ENCODE measurements around the gene KRTAP12-2. TPM values are rescaled to one million over a fixed set of nuclear protein-coding genes. Genes with fewer than 3 reads are reported as not detected.

The KRTAP12-2 gene
- total RNA-seq, 1 experiment from 2014 or later: not detected

DNA sequence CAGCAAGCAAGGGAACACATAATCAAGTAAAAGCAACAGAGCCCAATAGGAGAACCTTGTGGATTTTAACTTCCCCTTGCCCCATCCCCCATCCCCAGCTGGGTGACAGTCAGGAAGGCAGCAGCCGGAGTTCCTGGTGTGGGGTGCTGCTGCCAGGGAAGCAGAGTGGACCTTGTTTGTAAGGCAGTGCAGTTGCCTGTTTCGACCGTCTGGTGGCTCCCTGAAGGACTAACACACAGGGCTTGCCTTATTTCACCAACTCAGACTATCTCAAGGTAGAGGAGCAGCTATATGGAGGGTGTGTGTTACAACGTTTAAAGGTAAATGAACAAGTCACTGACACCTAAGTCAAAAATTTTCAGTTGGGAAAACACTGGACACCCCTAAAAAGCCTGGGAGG lies 48.2 kb downstream of the KRTAP12-2 start:
- H3K4me1 Mint-ChIP-seq (ENCODE audit: low read depth, unreplicated experiment): no peaks in the 10 kb centered on the region
- TF ChIP-seq, protein P1, sequence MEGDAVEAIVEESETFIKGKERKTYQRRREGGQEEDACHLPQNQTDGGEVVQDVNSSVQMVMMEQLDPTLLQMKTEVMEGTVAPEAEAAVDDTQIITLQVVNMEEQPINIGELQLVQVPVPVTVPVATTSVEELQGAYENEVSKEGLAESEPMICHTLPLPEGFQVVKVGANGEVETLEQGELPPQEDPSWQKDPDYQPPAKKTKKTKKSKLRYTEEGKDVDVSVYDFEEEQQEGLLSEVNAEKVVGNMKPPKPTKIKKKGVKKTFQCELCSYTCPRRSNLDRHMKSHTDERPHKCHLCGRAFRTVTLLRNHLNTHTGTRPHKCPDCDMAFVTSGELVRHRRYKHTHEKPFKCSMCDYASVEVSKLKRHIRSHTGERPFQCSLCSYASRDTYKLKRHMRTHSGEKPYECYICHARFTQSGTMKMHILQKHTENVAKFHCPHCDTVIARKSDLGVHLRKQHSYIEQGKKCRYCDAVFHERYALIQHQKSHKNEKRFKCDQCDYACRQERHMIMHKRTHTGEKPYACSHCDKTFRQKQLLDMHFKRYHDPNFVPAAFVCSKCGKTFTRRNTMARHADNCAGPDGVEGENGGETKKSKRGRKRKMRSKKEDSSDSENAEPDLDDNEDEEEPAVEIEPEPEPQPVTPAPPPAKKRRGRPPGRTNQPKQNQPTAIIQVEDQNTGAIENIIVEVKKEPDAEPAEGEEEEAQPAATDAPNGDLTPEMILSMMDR (IDR thresholded peaks at IDR 0.05; ENCODE audit: unreplicated experiment): no peak
- no TSS peak for BruUV-seq (replicated peaks)
- H3K27ac Mint-ChIP-seq (ENCODE audit: unreplicated experiment): no peak overlapping the region
- peaks cover 55% of the 10 kb centered on the region for H3K27me3 Mint-ChIP-seq (ENCODE audit: unreplicated experiment)
- H3K36me3 Mint-ChIP-seq (ENCODE audit: insufficient read depth, unreplicated experiment): peaks cover 5% of the 10 kb centered on the region
- H3K4me3 Mint-ChIP-seq (ENCODE audit: low read depth, unreplicated experiment): no peak overlapping the region
- CTCF ChIA-PET: no interaction called here
- intact Hi-C loops (cut with micrococcal nuclease; ENCODE audit: unreplicated experiment): no loop called here
- no peak for DNase-seq
- H3K9me3 Mint-ChIP-seq (ENCODE audit: low read depth, unreplicated experiment): peaks cover 15% of the 10 kb centered on the region

DNA sequence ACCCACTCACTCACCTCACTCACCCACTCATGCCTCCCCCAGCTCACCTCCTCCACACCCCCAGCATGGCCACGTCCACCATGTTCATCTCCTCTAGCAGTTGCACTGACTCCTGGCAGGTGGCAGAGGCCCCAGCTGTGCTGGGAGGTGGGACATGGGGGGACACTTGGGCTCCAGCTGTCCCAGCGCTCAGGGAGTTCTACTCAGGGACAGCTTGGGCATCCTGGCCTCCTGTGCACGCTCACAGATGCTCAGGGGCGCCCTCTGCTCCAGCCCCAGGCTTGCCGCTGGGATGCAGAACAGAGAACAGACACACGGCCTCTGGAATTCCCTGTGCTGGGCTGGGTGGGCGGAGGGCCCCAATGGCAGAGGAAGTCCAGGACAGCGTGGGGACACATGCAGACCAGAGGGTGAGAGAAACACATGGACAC lies 49.6 kb downstream of the KRTAP12-2 start:
- Mint-ChIP-seq H3K4me1 (ENCODE audit: low read depth, unreplicated experiment) (no peaks in the 10 kb centered on the region), H3K27me3 (ENCODE audit: unreplicated experiment) (peaks cover 61% of the 10 kb centered on the region), H3K4me3 (ENCODE audit: low read depth, unreplicated experiment) (no peak overlapping the region), H3K36me3 (ENCODE audit: insufficient read depth, unreplicated experiment) (peaks cover 5% of the 10 kb centered on the region), H3K27ac (ENCODE audit: unreplicated experiment) (no peak overlapping the region), H3K9me3 (ENCODE audit: low read depth, unreplicated experiment) (peaks cover 10% of the 10 kb centered on the region)
- no TSS peak for BruUV-seq (replicated peaks)
- intact Hi-C loops (cut with micrococcal nuclease; ENCODE audit: unreplicated experiment): no loop called here
- CTCF ChIA-PET: no interaction called here
- DNase-seq: no peak
- TF ChIP-seq, protein P1 (IDR thresholded peaks at IDR 0.05; ENCODE audit: unreplicated experiment): no peak

DNA sequence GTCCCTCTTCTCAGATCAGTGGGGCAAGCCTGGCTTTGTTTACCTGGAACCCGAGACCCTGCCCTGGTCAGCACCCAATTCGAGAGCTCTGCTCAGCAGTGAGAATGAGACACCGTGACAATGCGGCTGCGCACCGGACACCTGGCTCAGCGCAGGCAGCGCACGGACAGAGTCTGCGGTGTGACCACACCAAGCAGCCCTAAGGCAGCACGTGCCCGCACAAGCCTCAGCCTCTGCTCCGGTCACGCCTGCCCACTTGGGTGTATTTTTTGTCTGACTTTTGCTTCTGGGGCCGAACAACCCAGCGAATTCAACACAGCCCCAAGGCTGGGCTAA lies 50.2 kb downstream of the KRTAP12-2 start:
- TF ChIP-seq, protein P1 (IDR thresholded peaks at IDR 0.05; ENCODE audit: unreplicated experiment): no peak
- H3K4me1 Mint-ChIP-seq (ENCODE audit: low read depth, unreplicated experiment): no peaks in the 10 kb centered on the region
- H3K27ac Mint-ChIP-seq (ENCODE audit: unreplicated experiment): no peak overlapping the region
- H3K27me3 Mint-ChIP-seq (ENCODE audit: unreplicated experiment): peaks cover 62% of the 10 kb centered on the region
- no TSS peak for BruUV-seq (replicated peaks)
- no peak for DNase-seq
- CTCF ChIA-PET: interaction anchor here (0.5 kb wide), 1 partner anchor 522 kb away, joined by 3 read pairs; no protein-coding TSS in a partner anchor
- peaks cover 5% of the 10 kb centered on the region for H3K36me3 Mint-ChIP-seq (ENCODE audit: insufficient read depth, unreplicated experiment)
- H3K4me3 Mint-ChIP-seq (ENCODE audit: low read depth, unreplicated experiment): no peak overlapping the region
- H3K9me3 Mint-ChIP-seq (ENCODE audit: low read depth, unreplicated experiment): peaks cover 11% of the 10 kb centered on the region
- intact Hi-C loops (cut with micrococcal nuclease; ENCODE audit: unreplicated experiment): no loop called here

Other genes with a start within 250 kb of the KRTAP12-2 start
- 0.40 and 0.61 TPM in 2 replicates for gene LRRC3, start 211.4 kb downstream of the KRTAP12-2 start, total RNA-seq (2022)
- not detected in 2 replicates for gene KRTAP10-1, start 126.7 kb downstream of the KRTAP12-2 start, total RNA-seq (2022)
- not detected in 2 replicates for gene KRTAP10-2, start 115.4 kb downstream of the KRTAP12-2 start, total RNA-seq (2022)
- not detected in 2 replicates for gene KRTAP10-3, start 108.1 kb downstream of the KRTAP12-2 start, total RNA-seq (2022)
- gene KRTAP10-4, start 93.2 kb downstream of the KRTAP12-2 start, total RNA-seq (2022): not detected in 2 replicates
- gene KRTAP10-5, start 86.3 kb downstream of the KRTAP12-2 start, total RNA-seq (2022): not detected in 2 replicates
- gene KRTAP10-6, start 74.4 kb downstream of the KRTAP12-2 start, total RNA-seq (2022): not detected in 2 replicates
- not detected in 2 replicates for gene KRTAP10-7, start 66.3 kb downstream of the KRTAP12-2 start, total RNA-seq (2022)
- not detected in 2 replicates for gene KRTAP10-8, start 54.8 kb downstream of the KRTAP12-2 start, total RNA-seq (2022)
- gene KRTAP10-9, start 39.8 kb downstream of the KRTAP12-2 start, total RNA-seq (2022): not detected in 2 replicates
- gene KRTAP10-10, start 29.6 kb downstream of the KRTAP12-2 start, total RNA-seq (2022): not detected in 2 replicates
- not detected in 2 replicates for gene KRTAP10-11, start 20.5 kb downstream of the KRTAP12-2 start, total RNA-seq (2022)
- gene KRTAP12-4, start 12.3 kb downstream of the KRTAP12-2 start, total RNA-seq (2022): not detected in 2 replicates
- gene KRTAP12-3, start 9.0 kb downstream of the KRTAP12-2 start, total RNA-seq (2022): not detected in 2 replicates
- not detected in 2 replicates for gene KRTAP12-1, start 15.2 kb upstream of the KRTAP12-2 start, total RNA-seq (2022)
- not detected in 2 replicates for gene KRTAP10-12, start 30.2 kb upstream of the KRTAP12-2 start, total RNA-seq (2022)
- not detected in 2 replicates for gene TSPEAR, start 44.6 kb upstream of the KRTAP12-2 start, total RNA-seq (2022)
- gene UBE2G2, start 134.9 kb upstream of the KRTAP12-2 start, total RNA-seq (2022): 61.7 and 70.8 TPM in 2 replicates
- 56.7 and 58.1 TPM in 2 replicates for gene SUMO3, start 151.1 kb upstream of the KRTAP12-2 start, total RNA-seq (2022)
- gene PTTG1IP, start 206.8 kb upstream of the KRTAP12-2 start, total RNA-seq (2022): 135 and 136 TPM in 2 replicates